Activated CD4-positive, alpha-beta T cell treated with anti-CD3 and anti-CD28 coated beads, Interleukin-2, amount 50 U/mL, for 24 hours (primary cell): ENCODE results near the gene TRMU.
A peak's percentile ranks its signal among the peaks of the same experiment; 100 is the strongest.

Experiments used
- DNase-seq, 2 donors: peaks; one replicate each; pipeline ENCODE4 v3.0.0-alpha.2; 2020; ENCODE audit warnings: low read depth in 1 of 2, low spot score in 1 of 2

The TRMU gene, protein sequence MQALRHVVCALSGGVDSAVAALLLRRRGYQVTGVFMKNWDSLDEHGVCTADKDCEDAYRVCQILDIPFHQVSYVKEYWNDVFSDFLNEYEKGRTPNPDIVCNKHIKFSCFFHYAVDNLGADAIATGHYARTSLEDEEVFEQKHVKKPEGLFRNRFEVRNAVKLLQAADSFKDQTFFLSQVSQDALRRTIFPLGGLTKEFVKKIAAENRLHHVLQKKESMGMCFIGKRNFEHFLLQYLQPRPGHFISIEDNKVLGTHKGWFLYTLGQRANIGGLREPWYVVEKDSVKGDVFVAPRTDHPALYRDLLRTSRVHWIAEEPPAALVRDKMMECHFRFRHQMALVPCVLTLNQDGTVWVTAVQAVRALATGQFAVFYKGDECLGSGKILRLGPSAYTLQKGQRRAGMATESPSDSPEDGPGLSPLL

DNA sequence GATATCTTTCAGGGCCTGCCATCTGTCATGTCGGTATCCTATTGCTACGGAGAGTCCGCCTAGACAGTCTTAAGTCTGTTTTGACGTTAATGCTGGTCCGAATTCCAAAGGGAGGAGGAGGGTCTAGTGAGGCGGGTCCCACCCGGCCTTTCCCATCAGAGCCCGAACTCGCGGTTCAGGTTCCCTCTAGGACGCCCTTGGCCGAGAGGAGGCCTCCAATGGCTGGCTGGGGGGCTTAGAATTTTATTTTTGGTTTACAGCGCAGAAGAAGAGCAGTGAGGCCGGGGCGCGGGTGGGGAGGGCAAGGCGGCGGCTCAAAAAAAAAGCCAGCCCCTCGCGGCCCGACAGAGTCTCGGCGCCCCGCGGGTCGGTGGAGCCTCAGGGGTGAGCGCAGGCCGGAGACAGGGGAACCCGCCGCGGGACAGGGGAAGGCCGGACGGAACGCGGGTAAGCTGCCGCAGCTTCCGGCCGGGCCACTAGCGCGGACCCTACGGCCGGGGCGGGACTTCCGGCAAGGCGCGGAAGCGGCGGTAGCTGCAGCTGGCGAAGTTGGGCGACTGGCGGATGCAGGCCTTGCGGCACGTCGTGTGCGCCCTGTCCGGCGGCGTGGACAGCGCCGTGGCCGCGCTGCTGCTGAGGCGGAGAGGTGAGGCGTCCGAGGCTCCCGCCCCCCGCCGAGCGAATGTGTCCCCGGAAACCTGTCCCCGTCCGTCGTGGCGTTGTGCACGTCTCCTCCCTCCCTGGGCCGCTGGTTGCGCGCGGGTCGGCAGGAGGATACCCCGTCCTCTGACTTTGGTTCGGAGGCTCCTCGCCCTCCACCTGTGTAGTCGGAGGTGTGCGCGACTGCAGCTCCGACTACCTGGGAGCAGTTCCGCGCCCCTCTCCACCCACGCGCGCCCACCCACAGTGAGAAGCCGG, at the start of gene TRMU:
Gene TRMU, plus strand, starts transcription at position 514 of the 918 bp plus-strand sequence. Its CDS starts 51 bp downstream, at position 565.
- peak; percentile 53 to 64 for DNase-seq

DNA sequence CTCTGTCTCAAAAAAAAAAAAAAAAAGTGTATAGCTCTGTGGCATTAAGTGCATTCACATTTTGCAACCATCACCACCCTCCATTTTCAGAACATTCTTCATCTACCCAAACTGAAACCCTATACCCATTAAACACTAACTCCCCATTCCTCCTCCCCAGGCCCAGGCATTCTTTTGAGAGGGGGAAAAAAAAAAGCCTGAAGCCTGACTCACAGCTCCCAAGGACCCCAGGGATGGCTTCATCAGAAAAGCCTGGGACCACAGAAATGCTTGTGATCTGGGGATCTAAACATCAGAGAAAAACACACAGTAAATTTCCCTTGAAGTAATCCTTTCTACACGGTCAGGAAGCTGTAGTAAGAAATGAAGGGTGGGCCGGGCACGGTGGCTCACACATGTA, 49.5 kb upstream of the TRMU start:
- DNase-seq: no peak

DNA sequence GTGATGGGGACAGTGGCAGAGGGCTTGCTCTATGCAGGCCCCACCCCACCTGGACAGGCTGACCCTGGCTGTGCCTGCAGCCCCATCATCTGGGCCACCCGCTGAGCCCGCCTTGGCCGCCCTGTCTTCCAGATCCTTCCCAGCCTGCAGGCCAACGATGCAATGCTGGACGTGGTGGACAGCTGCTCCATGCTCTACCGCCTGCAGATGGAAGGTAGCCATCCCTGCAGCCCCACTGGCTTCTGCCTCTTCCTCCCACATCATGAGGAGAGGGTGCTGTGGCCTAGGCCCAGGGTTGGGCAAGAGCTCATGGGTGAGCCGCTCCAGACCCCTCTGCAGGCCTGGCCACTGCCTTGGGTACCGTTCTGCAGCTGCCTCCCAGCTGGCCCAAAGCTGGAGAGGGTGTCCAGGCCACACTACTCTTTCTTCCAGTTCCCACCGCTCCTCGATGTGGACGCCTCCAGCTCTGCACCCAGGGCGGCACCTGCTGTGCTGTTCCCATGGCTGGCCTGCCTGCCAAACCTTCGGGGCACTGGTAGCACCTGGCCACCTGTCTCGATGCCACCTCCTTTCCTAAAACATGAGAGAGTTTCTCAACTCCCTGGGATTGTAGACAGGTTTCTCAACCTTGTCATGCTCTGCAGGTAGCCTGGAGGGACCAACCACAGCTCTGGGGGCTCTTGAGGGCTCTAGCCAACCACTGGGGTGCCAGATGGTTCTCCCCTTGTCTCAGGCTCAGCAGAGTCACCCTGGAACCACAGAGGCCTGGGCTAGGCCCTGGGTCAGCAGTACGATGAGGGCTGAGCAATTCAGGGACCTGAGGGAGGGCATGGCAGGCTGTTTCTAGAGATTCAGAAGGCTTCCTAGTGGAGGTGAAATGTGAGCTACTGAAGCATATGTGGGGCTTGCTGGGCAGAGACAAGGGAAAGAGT, 48.3 kb upstream of the TRMU start:
- DNase-seq: no peak

DNA sequence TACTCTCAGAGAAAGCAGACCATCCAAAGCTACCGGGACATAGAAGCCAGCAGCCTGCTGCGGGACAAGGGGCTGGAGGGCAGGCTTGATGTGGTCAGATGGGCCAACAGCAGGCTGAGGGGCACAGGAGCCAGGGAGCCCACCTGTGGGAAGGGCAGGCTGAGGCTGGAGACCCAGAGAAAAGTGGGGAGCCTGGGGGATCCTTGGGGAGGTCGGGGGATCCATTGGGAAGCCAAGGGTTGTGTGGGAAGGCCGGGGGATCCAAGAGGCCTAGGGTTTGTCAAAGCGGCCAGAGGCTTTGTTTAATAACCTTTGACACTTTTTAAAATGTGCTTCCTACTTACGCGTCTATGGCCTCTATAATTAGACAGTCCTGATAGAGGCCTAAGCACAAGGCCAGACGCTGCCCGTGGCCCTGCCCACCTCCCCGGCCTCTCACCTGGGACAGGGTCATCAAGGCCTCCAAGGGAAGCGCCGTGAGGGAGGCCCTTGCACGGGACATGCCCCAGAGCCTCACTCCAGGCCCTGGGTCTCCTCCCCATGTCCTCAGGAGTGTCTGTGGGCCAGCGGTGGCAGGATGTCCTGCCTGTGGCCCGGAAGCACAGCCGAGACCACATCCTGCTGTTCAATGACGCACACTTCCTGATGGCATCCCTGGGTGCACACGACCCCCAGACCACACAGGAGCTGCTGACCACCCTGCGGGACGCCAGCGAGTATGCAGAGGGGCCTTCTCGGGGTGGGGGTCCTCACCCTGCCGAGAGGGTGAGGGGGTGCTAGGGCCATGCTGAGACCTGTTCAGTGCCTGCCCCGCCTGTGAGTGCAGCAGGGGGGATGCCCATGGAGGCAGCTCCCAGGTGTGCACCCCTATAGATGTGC, 47.4 kb upstream of the TRMU start:
- no peak for DNase-seq

DNA sequence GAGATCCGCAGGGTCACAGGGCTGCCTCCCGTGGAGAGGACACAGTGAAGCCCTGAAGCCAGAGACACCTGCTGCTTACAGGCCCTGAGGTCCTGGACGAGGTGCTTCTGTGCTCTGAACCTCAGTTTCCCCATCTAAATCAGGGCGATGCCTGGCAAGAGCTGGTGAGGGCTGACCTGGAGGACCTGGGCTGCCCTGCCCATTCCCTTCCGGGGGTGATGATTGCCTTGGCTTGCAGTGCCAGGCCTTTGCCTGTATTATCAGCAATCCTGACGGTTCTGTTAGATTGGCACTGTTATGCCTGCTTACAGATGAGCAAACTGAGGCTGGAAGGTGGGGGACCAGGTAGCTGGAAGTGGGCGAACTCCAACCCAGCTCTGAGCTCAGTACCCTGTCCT, 46.7 kb upstream of the TRMU start:
- no peak for DNase-seq

DNA sequence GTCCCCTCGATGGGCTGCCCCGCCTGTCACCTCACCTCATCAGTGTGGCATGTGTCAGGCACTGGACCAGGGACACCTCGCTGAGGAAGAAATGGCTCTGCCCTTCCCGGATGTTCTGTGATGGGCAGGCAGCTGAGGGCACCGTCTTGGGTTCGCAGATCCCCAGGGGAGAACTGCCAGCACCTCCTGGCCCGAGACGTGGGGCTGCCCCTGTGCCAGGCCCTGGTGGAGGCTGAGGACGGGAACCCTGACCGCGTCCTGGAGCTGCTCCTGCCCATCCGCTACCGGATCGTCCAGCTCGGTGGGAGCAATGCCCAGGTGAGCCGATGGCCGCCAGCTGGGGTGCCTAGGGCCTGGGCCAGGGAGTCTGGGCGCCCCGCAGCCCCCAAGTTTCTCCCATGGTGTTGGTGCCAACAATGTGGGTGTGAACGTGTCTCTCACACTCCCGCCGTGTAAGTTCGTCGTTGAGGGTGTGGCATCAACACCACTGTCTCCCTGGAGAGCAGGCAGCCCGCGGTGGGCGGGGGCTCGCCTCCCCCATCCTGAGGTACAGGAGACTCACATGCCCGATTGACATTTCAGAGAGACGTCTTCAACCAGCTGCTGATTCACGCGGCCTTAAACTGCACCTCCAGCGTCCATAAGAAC, 46.1 kb upstream of the TRMU start:
- no peak for DNase-seq

DNA sequence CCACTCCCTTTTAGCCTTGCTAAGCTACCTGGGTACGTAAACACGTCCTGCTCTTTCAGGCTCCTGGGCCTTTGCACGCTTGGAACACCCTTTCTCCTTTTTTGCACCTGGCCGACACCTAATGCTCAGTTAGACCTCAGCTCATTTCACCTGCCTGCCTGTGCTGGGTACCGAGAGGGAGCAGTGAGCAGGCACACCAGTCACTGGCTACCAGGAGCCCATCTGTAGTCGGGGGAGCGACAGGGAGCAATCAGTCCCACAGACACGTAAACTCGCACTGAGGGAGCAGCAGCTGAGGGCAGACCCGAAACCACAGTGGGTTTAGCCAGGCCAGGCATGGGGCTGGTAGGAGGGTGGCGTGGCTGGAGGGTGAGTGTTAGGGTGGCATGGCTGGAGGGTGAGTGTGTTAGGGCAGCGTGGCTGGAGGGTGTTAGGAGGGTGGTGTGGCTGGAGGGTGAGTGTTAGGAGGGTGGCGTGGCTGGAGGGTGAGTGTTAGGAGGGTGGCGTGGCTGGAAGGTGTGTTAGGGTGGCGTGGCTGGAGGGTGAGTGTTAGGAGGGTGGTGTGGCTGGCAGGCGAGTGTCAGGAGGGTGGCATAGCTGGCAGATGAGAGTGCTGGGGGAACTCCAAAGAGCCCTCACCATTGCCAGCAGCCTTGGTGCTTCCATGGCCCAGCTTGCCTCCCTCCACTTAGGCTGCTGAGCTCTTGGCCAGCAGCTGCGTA, 45.2 kb upstream of the TRMU start:
- DNase-seq: no peak

DNA sequence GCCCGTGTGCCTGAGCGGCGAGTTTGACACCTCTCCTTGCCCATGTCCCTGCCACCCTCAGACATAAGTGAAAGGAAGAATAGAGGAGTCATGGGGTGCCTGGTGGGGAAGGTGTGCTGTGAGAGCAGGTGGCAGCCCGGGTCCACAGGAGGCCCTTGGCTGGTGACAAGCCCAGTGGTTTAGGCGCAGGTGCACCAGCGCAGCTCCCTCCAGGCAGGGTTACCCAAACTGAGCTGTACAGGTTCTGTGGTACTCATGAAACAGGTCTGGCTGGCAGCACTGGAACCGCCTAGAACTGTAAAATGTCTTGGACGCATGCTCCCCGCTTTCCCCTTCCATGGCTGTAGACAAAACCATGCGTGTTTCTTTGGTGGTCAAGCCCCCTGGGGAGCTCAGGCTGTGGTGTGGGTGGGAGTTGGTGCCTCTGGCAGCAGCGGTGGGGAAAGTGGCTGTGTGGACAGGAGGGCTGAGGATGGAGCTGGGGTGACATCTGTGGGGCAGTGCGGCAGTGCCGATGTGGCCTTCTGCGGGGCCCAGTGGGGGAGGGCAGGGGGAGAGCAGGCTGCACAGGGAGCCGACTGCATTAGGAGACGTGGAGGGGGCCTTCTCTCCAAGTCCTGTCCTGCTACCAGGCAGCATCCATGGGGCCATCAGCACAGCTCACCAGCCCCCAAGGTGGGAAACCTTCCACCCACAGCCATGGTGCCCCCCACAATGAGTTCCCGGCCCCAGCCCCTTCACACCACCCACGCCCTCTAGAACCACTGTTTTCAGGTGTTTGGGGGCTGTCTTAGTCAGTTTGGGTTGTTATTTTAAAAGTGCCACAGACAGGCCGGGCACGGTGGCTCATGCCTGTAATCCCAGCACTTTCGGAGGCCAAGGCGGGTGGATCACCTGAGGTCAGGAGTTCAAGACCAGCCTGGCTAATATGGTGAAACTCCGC, 44.4 kb upstream of the TRMU start:
- no peak for DNase-seq

DNA sequence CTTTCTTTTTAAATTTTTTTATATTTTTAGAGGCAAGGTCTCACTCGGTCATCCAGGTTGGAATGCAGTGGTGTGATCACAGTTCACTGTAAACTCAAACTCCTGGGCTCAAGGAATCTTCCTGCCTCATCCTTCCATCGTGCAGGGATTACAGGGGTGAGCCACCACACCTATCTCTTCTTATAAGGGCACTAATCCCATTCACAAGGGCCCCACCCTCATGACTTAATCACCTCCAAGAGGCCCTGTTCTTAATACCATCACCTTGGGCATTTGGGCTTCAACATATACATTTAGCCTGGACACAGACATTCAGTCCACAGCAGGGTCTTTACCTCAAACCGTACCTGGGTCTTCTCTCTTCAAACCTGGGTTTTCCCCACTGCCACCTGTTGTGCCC, 43.3 kb upstream of the TRMU start:
- DNase-seq: no peak

DNA sequence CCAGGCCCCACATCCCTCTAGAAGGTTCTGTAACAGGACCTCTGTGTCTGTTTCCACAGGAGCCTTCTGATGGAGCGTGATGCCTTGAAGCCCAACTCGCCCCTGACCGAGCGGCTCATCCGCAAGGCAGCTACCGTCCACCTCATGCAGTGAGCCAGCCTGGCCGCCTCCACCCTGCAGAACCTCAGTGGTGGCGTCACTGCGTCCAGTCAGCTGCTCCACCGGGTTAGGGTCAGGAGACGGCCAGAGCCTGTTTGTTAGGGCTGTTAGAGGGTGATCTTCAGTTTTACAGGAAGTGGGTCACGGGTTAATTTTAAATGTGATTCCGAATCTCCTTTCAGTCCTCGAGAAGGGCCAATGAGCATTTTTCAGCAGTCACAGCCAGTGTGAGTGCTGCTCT, 42.8 kb upstream of the TRMU start:
- no peak for DNase-seq

DNA sequence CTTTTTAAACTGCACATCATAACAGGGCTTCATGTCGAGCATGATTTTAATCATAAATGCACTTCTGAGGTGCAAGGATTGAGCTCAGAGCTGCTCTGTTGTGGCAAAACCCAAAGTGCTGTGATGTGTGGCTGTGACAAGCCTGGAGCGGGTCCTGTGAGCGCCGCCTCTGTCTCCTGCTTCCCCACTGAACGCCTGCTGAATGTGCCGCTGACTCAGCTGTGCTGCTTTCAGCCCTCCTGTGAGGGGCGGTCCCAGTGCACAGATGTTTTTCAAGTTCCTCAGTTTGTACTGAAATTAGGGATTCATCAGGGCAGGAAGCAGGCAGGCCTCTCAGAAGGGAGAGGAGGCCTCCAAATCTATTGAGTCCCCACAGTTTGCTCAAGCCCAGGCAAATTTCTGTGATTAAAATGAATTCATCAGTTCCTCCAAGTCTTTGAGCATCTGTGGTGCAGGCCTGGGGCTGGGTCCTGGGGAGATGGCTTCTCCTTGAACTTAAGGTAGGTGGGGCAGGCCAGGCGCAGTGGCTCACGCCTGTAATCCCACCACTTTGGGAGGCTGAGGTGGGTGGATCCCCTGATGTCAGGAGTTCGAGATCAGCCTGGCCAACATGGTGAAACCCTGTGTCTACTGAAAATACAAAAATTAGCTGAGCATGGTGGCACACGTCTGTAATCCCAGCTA, 41.8 kb upstream of the TRMU start:
- DNase-seq: no peak

DNA sequence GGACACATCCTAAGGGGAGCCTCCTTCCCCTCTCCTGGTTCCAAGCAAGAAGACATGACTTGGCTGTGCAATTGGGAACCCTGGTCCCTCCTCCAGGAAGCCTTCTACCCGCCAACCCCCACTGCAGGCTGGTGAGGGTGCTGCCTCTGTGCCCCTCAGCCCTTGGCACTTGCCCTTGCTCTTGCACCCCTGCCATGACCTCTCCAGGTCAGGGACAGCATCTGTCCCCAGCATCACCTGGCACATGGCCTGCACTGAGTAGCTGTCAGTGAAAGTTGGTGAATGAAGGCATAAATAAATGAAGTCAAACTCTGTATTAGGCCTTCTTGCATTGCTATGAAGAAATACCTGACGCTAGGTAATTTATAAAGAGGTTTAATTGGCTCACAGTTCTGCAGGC, 40.7 kb upstream of the TRMU start:
- DNase-seq: no peak

DNA sequence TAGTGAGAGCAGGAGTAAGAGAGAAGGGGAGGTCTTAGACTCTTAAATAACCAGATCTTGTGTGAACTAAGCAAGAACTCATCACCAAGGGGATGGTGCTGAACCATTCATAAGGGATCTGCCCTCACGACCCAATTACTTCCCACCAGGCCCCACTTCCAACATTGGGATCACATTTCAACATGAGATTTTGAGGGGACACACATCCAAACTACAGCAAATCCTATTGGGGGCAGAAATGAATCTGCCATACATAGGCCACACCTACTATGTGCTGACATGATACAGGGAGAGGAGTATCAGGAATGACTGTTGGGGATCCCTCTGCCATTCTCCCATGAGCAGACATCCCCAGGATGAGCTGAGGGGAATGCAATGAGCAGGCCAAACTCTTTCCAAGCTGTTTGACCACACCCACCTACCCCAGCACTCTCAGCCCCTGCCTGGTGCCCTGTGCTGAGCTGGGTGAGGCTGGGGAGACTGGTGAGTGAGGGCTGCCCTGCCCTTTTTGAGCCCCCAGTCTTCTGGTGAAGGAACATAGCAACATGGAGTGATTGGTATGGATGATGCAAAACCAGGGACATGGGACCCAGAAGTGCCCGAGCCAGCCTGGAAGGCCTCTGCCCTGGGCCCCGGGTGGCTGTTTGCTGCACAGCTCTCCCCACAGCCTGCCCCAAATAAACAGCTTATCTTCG, 40.1 kb upstream of the TRMU start:
- DNase-seq: no peak

DNA sequence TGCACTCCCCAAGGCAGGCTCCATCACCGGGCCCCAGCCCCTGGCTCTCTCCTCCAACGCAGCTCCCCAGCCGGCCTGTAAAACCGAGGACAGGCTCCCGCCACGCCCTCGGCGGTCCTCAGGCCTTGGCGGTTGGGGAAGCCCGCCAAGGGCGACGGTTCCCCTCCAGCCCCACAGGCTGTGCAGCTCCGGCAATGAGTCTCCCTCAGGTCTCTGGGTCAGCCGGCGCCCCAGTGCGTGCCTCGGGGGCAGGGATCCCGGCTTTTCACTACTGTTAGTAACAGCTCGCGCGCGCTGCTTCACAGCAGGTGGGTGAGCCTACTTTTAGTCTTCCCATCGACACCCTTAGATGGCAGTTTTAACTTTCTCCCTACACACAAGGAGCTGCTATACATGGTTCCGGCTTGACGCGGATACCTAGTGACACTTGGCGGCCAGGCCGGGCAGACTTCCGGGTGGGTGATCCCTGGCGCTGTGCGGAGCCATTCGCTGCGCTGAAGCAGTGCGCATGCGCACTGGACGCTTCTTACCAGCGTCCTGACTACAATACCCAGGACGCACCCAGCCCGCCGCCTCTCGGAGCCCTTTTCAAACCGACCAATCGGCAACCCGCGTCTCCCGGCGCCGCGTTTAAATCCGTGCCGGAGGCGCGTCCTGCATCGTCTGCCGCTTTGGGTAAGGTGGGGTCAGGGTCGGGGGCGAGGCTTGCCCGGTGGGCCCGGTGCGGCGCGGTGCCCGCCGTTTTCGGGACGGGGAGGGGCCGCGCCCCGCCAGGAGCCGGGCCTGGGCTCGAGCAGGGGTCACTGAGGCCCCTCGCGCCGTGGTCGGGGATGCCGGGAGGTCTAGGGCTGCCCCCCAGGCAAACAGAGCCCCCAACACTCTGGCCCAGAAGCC, 39.0 kb upstream of the TRMU start, which contains the start of gene GTSE1:
Gene GTSE1, plus strand, starts transcription at position 614 of the 894 bp plus-strand sequence. CDS start 531 bp downstream, outside the sequence.
- peak; percentile 90 to 96 for DNase-seq

DNA sequence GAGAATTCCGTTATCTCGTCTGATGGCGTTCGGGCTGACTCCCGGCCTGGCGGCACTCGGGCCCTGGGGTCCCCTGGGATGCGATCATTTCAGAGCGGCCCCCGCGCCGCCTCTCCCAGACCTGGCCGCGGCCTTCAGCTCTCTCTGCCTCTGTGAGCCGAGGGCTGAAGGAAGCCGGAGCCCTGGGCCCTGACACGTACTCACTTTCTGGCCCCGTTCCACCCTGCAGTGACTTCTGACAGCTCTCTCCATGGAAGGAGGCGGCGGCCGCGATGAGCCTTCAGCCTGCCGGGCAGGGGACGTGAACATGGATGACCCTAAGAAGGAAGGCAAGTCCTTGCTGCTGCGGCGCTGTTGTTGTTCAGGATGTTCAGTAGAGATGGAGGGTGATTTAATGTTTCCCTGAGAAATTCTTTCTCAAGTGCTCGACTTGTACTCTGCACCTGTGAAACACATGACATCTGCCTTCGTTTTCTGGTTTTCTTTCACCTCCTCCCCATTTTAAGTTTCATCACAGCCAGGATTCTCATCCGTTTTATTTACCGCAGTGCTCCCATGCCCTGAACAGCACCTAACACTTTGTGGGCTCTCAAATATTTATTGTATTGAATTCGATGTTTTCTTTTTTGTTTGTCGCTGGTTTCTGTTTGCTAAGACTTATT, 38.2 kb upstream of the TRMU start:
- no peak for DNase-seq
